Measurements from ENCODE around the gene FASN.

Gene FASN

GRCh38 chr17:82055965-82056728 lies 41.9 kb downstream of the FASN start:
- DNase-seq (ENCODE audit: low spot score), result no peak

GRCh38 chr17:82055023-82055964 lies 42.7 kb downstream of the FASN start:
- no peak for DNase-seq (ENCODE audit: low spot score)

- no peak for DNase-seq (ENCODE audit: low spot score)
Measured at GRCh38 chr17:82054351-82055022, 43.5 kb downstream of the FASN start.

GRCh38 chr17:82053556-82054263 lies 44.3 kb downstream of the FASN start:
- DNase-seq (ENCODE audit: low spot score), result no peak

GRCh38 chr17:82053130-82053529 lies 44.9 kb downstream of the FASN start:
- DNase-seq (ENCODE audit: low spot score), result no peak

- DNase-seq (ENCODE audit: low spot score), result no peak
Measured at GRCh38 chr17:82052638-82053059, 45.4 kb downstream of the FASN start.

- DNase-seq (ENCODE audit: low spot score), result peak; percentile 74
Measured at GRCh38 chr17:82051776-82052637, 46.0 kb downstream of the FASN start, which contains the start of the genes GPS1 and RFNG. Gene GPS1 (plus strand): TSS chr17:82051898. CDS start chr17:82051932, 34 bp downstream. Gene RFNG (minus strand): TSS chr17:82051811. CDS start chr17:82051766, 45 bp downstream.

GRCh38 chr17:82050761-82051641 lies 47.0 kb downstream of the FASN start:
- DNase-seq (ENCODE audit: low spot score), result no peak

- no peak for DNase-seq (ENCODE audit: low spot score)
Measured at GRCh38 chr17:82050152-82050760, 47.8 kb downstream of the FASN start.

GRCh38 chr17:82049521-82049971 lies 48.5 kb downstream of the FASN start:
- DNase-seq (ENCODE audit: low spot score), result no peak

GRCh38 chr17:82049106-82049505 lies 48.9 kb downstream of the FASN start:
- no peak for DNase-seq (ENCODE audit: low spot score)

GRCh38 chr17:82048571-82048971 lies 49.5 kb downstream of the FASN start:
- no peak for DNase-seq (ENCODE audit: low spot score)

GRCh38 chr17:82047914-82048570 lies 50.0 kb downstream of the FASN start:
- no peak for DNase-seq (ENCODE audit: low spot score)

- no peak for DNase-seq (ENCODE audit: low spot score)
Measured at GRCh38 chr17:82047379-82047778, 50.7 kb downstream of the FASN start.

GRCh38 chr17:82046903-82047302 lies 51.1 kb downstream of the FASN start:
- DNase-seq (ENCODE audit: low spot score), result no peak

GRCh38 chr17:82045936-82046484 lies 52.0 kb downstream of the FASN start:
- no peak for DNase-seq (ENCODE audit: low spot score)

GRCh38 chr17:82043507-82043906 lies 54.5 kb downstream of the FASN start:
- DNase-seq (ENCODE audit: low spot score), result no peak

GRCh38 chr17:82042649-82043048 lies 55.4 kb downstream of the FASN start:
- DNase-seq (ENCODE audit: low spot score), result no peak
